NCI-H526 (cell line): ENCODE data around the gene RECQL5.
"Not testable (repeated sequence)": the region's sequence is repeated elsewhere in the genome, so short reads cannot be mapped to it uniquely, and the experiment has no call there.

Source experiments
- DNase-seq, 2 experiments: peaks; one replicate each; lab custom pipeline; 2025; lab: John Stamatoyannopoulos, UW

RECQL5 gene

GRCh38 chr17:75647921-75648320, 19.0 kb downstream of the RECQL5 start:
- no peak for DNase-seq

DNA sequence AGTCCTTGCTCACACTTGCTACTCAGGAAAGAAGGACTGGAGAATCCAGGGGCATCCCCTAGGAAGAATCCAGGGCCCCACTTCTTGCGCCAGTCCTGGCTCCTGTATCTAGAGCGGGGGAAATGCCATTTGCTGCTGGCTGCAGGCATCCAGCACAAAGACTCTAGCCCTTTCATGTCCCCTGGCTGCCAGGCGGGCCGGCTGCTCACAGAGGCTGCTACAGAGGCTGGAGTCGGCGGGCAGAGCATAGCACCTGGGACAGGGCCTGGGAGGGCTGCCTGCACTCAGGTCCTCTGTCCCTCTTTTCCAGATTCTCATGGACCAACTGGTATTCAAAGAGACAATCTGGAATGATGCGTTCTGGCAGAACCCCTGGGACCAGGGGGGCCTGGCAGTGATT, 19.9 kb downstream of the RECQL5 start:
- DNase-seq: no peak

GRCh38 chr17:75646638-75646992, 20.3 kb downstream of the RECQL5 start:
- no peak for DNase-seq

DNA sequence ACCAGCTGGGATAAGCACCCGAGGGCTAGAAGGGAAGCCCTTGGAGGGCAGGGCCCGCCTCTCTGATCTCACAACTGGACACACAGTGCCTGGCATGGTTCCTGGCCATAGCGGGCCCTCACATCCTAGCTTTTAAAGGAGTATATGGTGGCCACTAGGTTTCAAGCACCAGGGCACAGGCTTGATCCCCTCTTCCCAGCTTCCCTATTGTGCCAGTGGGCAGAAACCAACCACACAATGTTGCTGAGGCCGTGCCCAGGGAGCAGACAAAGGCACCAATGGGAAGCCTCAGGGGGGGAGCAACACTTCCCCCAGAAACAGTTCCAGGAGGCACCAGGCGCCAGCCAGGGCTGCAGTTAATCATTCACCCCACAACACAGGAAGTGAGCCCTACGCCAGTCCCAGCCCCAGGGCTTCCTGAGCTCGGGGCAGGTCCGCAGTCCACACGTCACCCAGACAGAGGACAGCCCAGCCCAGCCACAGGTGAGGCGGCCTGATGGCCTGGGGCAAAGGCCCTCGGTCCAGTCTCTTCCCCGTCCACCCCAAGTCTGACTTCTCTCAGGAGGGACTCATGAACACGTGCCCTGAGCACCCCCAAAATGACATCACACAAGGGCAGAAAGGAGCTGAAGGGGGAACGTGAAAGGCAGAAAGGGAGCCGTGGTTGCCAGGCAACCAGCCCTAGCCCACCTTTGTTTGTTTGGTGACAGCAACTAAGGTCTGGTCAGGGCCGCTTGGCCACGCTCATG, 20.9 kb downstream of the RECQL5 start:
- DNase-seq: peak; percentile 37 to 77

- DNase-seq: peak in 1 of 2 experiments; percentile 40
These were observed 21.5 kb downstream of the RECQL5 start for GRCh38 chr17:75645501-75645888.

DNA sequence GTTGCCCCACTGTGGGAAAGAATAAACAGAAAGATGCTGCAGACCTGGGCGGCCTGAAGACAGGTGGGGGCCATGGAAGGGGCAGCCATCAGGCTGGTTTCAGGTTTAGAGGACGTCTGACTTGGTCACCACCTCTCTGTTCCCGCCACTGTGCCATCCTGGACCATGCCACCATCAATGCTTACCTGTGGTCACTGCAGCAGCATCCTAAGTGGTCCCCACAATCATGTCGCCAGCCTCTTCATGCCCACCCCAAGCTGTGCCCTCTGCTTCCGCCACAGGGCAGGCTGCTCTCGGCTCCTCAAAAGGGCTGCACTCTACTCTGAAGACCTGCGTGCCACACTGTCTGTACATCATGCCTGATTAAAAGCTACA, 23.3 kb downstream of the RECQL5 start:
- no peak for DNase-seq

- no peak for DNase-seq
These were observed 23.9 kb downstream of the RECQL5 start for GRCh38 chr17:75642784-75643642.

DNA sequence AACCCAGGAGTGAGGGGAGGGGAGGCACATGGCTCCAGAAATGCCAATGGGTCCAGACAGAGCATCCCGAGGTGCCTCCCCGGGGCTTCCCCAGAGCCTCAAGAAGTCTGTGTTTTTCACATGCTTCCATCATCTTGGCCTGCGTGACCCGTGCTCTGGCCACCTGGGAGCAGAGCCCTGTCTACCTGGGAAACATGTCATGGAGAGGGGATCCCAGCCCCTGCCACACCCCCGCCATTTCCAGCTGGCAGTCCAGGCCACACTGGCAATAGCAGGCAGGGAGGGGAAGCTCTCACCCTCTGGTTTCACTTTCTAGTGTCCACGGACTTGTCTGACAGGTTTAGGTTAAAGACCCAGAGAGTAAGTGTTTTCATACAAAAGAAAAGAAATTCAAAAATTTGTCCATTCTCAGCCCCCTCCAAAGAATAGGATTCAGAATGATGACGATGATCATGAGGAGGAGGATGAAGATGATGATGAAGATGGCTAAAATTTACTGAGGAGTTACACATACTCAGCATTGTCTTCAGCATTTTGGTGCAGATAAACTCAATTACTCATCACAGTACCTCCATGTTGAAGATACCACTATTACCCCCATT, 24.7 kb downstream of the RECQL5 start:
- no peak for DNase-seq

- no peak for DNase-seq
These were observed 25.6 kb downstream of the RECQL5 start for GRCh38 chr17:75641343-75641742.

GRCh38 chr17:75640556-75641119, 26.3 kb downstream of the RECQL5 start:
- DNase-seq: no peak

GRCh38 chr17:75639771-75640555, 27.0 kb downstream of the RECQL5 start:
- DNase-seq: peak in 1 of 2 experiments; percentile 48

DNA sequence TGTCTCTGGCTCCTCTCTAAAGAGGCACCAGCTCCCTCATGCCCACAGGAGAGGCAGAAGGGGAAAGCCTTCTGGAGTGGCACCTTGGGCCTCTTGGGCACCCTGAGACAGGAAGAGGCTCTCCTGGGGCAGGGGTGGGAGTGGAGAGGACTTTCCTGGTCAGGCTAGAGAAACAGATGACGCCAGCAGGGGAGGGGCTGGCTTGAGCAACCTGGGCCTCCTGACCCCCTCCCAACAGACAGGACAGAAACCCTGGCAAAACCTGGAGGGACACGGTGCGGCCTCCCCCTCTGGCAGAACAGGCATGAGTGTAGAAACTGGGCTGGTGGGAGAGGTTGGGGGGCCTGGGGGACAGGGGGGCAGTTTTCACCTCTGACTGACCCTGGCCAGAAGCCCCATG, 27.6 kb downstream of the RECQL5 start:
- DNase-seq: no peak

DNA sequence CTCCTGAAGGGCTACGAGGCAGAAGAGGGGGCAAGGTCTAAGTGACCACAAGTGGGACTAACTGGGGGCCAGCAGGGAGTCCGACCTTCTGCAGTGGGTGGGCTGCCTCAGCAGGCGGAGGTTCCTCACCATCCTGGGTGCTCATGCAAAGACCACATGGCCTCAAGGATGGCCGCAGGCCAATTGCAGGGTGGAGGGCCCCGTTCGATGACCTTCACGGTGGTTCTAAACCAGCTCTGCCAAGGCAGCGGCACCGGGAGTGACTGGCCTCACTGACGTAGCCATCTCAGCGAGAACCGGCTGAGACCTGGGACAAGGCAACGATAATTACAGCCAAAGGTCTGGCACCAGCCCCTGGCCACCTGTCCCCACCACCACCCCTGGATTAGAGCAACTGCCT, 28.1 kb downstream of the RECQL5 start:
- DNase-seq: no peak

DNA sequence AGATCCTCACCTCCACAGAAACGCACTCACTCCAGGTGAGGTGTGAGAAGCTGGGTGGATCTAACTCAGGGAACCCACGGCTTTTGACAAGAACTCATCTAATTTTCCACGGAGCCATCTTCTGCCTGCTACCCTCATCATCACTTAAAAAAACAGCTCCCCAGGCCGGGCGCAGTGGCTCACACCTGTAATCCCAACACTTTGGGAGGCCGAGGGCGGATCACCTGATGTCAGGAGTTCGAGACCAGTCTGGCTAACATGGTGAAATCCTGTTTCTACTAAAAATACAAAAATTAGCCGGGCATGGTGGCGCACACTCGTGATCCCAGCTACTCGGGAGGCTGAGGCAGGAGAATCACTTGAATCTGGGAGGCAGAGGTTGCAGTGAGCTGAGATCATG, 28.9 kb downstream of the RECQL5 start:
- DNase-seq: not testable (repeated sequence)

GRCh38 chr17:75637551-75637950, 29.4 kb downstream of the RECQL5 start:
- DNase-seq: no peak

- DNase-seq: no peak
These were observed 29.8 kb downstream of the RECQL5 start for GRCh38 chr17:75637143-75637538.

- DNase-seq: no peak
These were observed 30.4 kb downstream of the RECQL5 start for GRCh38 chr17:75636381-75637142.

- no peak for DNase-seq
These were observed 31.2 kb downstream of the RECQL5 start for GRCh38 chr17:75635610-75636202.

DNA sequence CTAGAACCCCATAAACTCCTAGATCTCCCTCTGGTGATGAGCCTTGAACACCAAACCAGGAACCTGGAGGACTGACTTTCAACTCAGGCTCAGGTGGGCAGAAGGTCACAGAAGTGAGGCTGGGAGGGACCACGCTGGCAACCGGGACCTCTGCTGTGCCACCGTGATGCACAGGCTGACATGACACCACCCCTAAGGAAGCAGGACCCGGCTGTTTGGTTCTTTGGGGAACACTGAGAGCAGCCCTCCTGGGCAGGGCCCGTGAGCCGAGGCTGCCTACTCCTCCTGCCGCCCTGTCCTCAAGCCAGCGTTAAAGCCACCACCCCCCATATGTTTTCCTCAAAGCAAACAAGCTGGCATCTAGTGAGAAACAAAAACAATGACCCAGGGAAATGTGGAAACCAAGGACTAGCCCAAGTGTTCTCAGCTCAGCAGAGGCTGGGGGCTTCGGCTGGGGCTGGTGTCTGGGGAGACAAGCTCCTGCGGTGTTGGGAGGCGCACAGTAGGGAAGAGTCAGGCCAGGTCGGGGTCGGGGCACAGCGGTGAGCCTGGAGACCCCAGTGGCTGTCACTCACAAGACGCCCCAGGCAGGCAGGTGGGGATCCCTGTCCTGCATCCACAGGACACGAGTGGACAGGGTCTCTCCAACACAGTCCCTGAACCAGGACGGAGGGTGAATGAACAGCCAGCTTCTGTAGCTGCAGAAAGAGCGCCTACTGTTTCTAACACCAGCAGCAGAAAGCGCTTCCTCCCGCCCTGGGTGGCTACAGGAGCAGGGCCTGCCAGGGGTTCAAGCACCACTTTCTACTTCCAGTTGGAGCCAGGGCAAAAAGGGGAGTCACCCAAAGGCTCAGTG, 32.0 kb downstream of the RECQL5 start:
- DNase-seq: no peak

- DNase-seq: no peak
These were observed 32.6 kb downstream of the RECQL5 start for GRCh38 chr17:75634376-75634740.
